ENCODE data around the gene BLACAT1. TPM values are rescaled to one million over a fixed set of nuclear protein-coding genes. Genes with fewer than 3 reads are reported as not detected.

The BLACAT1 gene
- total and polyA plus RNA-seq, 7 donors = not detected

DNA sequence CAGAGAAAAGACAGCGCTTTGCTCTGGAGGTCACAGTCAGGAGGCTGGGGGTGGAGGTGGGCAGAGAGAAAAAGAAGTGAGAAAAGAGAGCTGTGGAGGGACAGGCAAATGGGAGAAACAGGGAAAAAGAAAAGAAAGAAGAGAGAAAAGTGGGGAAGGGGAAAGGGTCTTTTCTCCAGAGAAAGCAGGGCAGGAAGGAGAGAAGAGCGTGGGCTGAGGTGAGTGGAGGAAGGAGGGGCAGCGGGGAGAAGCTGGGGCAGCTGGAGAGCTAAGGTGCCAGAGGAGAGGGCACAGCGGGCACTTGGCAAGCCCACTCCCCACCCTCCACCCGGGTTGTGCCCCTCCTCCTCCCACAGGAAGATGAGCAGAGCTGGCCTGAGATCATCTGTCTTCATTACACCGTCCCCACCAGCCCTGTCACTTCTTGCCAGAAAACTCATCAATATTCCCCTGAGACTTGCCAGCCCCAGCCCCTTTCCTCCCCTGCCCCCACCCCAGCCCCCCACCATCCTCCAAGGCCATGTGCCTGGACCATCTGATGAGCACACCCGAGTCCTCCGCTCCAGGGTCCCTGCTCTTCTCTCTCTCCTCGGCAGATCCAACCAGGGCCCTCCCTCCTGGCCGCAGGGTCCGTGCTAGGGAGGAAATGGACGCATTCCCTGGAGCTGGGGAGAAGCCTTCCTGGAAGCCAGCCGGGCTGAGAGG lies 17.0 kb upstream of the BLACAT1 start:
- no peaks in the 10 kb centered on the region for H3K36me3 ChIP-seq (ENCODE audit: insufficient read depth in 1 of 2, low read depth in 1 of 2)
- H3K27me3 ChIP-seq (ENCODE audit: insufficient read depth in 3 of 3, low read length in 2 of 3) = peaks cover 0 to 8% (median 0%) of the 10 kb centered on the region in 3 donors
- no peak for DNase-seq
- intact Hi-C loops (cut with DNase I) = no loop called here
- WGBS, 3 donors = 6 to 18% (median 15%) methylated on average over 10 to 13 of the region's 13 CpGs
- H3K27ac ChIP-seq = no peak overlapping the region
- H3K4me1 ChIP-seq = no peaks in the 10 kb centered on the region
- H3K9me3 ChIP-seq = no peaks in the 10 kb centered on the region
- no peak overlapping the region for H3K4me3 ChIP-seq
- ATAC-seq = no peak
- TF ChIP-seq, protein P1, sequence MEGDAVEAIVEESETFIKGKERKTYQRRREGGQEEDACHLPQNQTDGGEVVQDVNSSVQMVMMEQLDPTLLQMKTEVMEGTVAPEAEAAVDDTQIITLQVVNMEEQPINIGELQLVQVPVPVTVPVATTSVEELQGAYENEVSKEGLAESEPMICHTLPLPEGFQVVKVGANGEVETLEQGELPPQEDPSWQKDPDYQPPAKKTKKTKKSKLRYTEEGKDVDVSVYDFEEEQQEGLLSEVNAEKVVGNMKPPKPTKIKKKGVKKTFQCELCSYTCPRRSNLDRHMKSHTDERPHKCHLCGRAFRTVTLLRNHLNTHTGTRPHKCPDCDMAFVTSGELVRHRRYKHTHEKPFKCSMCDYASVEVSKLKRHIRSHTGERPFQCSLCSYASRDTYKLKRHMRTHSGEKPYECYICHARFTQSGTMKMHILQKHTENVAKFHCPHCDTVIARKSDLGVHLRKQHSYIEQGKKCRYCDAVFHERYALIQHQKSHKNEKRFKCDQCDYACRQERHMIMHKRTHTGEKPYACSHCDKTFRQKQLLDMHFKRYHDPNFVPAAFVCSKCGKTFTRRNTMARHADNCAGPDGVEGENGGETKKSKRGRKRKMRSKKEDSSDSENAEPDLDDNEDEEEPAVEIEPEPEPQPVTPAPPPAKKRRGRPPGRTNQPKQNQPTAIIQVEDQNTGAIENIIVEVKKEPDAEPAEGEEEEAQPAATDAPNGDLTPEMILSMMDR (IDR thresholded peaks at IDR 0.05) = no peak

DNA sequence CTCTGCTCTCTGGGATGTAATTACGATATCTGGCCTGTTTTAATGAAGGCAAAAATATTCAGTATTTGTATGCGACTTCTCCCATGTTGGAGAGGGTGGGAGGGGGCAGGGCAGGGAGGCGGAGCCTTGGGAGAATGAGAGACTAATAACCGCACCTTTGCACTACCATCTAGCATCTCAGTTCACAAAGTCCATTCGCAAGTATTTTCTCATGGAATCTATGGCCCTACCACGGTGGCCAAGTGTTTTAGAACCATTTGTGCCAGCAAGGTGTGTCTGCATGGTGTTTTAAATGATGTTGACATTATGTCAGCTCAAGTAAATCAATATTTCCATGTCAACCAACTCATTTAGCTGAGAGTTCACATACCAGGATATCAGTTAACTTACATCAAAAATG lies 14.3 kb upstream of the BLACAT1 start:
- H3K27me3 ChIP-seq (ENCODE audit: insufficient read depth in 3 of 3, low read length in 2 of 3) = peaks cover 0 to 12% (median 0%) of the 10 kb centered on the region in 3 donors
- no peak overlapping the region for H3K27ac ChIP-seq
- TF ChIP-seq, protein P1 (IDR thresholded peaks at IDR 0.05) = no peak
- H3K36me3 ChIP-seq (ENCODE audit: insufficient read depth in 1 of 2, low read depth in 1 of 2) = no peaks in the 10 kb centered on the region
- 79 to 82% (median 82%) methylated on average over 6 of the region's 6 CpGs for WGBS, 3 donors
- intact Hi-C loops (cut with DNase I) = no loop called here
- DNase-seq (no peak), ATAC-seq (no peak)
- no peaks in the 10 kb centered on the region for H3K4me1 ChIP-seq
- H3K9me3 ChIP-seq = no peaks in the 10 kb centered on the region
- H3K4me3 ChIP-seq = no peak overlapping the region

DNA sequence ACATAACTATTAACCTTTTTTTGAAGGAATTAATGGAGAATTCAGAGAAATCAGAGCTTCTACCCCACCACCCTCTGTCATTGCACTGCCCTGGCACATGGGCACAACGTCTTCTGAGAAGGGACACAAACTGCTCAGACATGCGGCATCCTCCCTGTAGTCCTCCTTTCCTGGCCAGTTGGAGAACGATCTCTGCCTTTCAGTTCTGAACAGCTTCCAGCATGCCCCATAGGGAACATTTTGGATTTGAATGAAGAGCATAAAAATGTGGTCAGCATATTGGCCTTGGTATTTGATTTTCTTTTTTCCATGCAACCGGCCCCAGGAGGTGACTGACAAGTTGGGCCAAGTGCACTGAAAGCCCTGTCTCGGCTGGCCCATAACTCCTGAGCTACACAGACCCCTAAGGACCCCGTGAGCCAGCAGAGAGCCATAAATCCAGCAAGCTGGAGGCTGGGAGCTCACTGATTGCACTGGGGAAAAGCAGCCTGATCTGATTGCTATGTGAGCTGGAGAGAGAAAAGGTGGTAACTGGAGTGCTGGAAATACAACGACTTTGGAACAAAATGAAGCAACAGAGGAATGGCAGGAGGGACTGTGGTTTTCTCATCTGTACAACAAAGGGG lies 10.9 kb upstream of the BLACAT1 start:
- TF ChIP-seq, protein P1 (IDR thresholded peaks at IDR 0.05) = no peak
- ATAC-seq (no peak), DNase-seq (no peak)
- Histone ChIP-seq H3K27me3 (ENCODE audit: insufficient read depth in 3 of 3, low read length in 2 of 3) (peaks cover 0 to 7% (median 0%) of the 10 kb centered on the region in 3 donors), H3K9me3 (no peaks in the 10 kb centered on the region), H3K4me3 (no peak overlapping the region), H3K27ac (no peak overlapping the region), H3K36me3 (ENCODE audit: insufficient read depth in 1 of 2, low read depth in 1 of 2) (no peaks in the 10 kb centered on the region), H3K4me1 (no peaks in the 10 kb centered on the region)
- intact Hi-C loops (cut with DNase I) = no loop called here
- WGBS, 3 donors = 17 to 22% (median 17%) methylated on average over 7 of the region's 7 CpGs

DNA sequence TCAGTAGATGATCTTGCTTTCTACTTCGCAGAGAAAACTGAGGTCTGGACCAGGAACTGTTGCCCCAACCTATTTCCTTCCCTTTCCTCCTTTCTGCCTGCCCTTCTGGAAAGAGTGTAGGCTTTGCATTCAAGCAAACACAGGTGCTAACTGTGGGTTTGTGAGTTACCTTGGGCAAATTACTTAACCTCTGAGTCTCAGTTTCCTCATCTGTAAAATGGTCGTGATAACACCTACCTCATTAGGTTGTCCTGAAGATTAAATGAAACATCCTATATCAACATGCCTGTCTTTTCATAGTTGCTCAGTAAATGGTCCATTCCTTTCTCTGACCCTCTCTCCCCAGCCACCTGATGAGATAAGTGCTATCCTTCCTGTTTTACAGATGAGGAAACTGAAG lies 9.5 kb upstream of the BLACAT1 start:
- 43 to 81% (median 75%) methylated on average over 2 of the region's 2 CpGs for WGBS, 3 donors
- TF ChIP-seq, protein P1 (IDR thresholded peaks at IDR 0.05) = no peak
- Histone ChIP-seq H3K9me3 (no peaks in the 10 kb centered on the region), H3K27ac (no peak overlapping the region), H3K36me3 (ENCODE audit: insufficient read depth in 1 of 2, low read depth in 1 of 2) (no peaks in the 10 kb centered on the region), H3K4me3 (no peak overlapping the region), H3K27me3 (ENCODE audit: insufficient read depth in 3 of 3, low read length in 2 of 3) (peaks cover 0 to 20% (median 0%) of the 10 kb centered on the region in 3 donors), H3K4me1 (no peaks in the 10 kb centered on the region)
- DNase-seq = no peak
- ATAC-seq = no peak
- intact Hi-C loops (cut with DNase I) = no loop called here

Data from psoas muscle (tissue), 8 donors.